Activated T-cell treated with anti-CD3 and anti-CD28 coated beads, Interleukin-2, amount 50 U/mL, for 24 hours (primary cell): Measurements from ENCODE around the gene TTC28.

Source experiments
- DNase-seq: peaks from one replicate; pipeline ENCODE4 v3.0.0-alpha.2; 2020
- H3K27ac Mint-ChIP-seq: 2 replicates; pipeline ENCODE4 v1.8.0; 2020; ENCODE audit warnings: mild to moderate bottlenecking, mixed read lengths
- H3K27me3 Mint-ChIP-seq: 2 replicates; pipeline ENCODE4 v1.8.0; 2020; ENCODE audit warnings: mixed read lengths
- H3K36me3 Mint-ChIP-seq: 2 replicates; pipeline ENCODE4 v1.8.0; 2020; ENCODE audit warnings: low read depth, mixed read lengths
- H3K4me1 Mint-ChIP-seq: 2 replicates; pipeline ENCODE4 v1.8.0; 2020; ENCODE audit warnings: low read depth, mixed read lengths
- H3K4me3 Mint-ChIP-seq: 2 replicates; pipeline ENCODE4 v1.8.0; 2020; ENCODE audit warnings: mild to moderate bottlenecking, moderate library complexity, mixed read lengths
- H3K9me3 Mint-ChIP-seq: 2 replicates; pipeline ENCODE4 v1.8.0; 2020; ENCODE audit warnings: mixed read lengths

TTC28 gene

GRCh38 chr22:27980424-27981148 lies 699.1 kb downstream of the TTC28 start:
- DNase-seq: no peak
- H3K36me3 Mint-ChIP-seq: no peaks in the 10 kb centered on the region
- H3K9me3 Mint-ChIP-seq: no peaks in the 10 kb centered on the region
- H3K27me3 Mint-ChIP-seq: no peaks in the 10 kb centered on the region
- H3K4me1 Mint-ChIP-seq: peaks cover 1% of the 10 kb centered on the region
- no peak overlapping the region for H3K27ac Mint-ChIP-seq
- no peak overlapping the region for H3K4me3 Mint-ChIP-seq

GRCh38 chr22:27978802-27979201 lies 700.8 kb downstream of the TTC28 start:
- H3K9me3 Mint-ChIP-seq: no peaks in the 10 kb centered on the region
- H3K4me1 Mint-ChIP-seq: peaks cover 1% of the 10 kb centered on the region

GRCh38 chr22:27978317-27978716 lies 701.3 kb downstream of the TTC28 start:
- H3K27ac Mint-ChIP-seq: no peak overlapping the region
- no peak overlapping the region for H3K4me3 Mint-ChIP-seq
- H3K9me3 Mint-ChIP-seq: no peaks in the 10 kb centered on the region

More at GRCh38 chr22:27978802-27979201, 700.8 kb downstream of the TTC28 start:
- Mint-ChIP-seq H3K36me3 (no peaks in the 10 kb centered on the region), H3K4me3 (no peak overlapping the region), H3K27ac (no peak overlapping the region), H3K27me3 (no peaks in the 10 kb centered on the region)
- no peak for DNase-seq

GRCh38 chr22:27976586-27976985 lies 703.1 kb downstream of the TTC28 start:
- no peak overlapping the region for H3K4me3 Mint-ChIP-seq
- peaks cover 1% of the 10 kb centered on the region for H3K4me1 Mint-ChIP-seq
- H3K9me3 Mint-ChIP-seq: no peaks in the 10 kb centered on the region
- H3K36me3 Mint-ChIP-seq: no peaks in the 10 kb centered on the region
- H3K27ac Mint-ChIP-seq: no peak overlapping the region
- DNase-seq: no peak
- H3K27me3 Mint-ChIP-seq: no peaks in the 10 kb centered on the region

More at GRCh38 chr22:27978317-27978716, 701.3 kb downstream of the TTC28 start:
- H3K36me3 Mint-ChIP-seq: no peaks in the 10 kb centered on the region
- no peak for DNase-seq
- H3K27me3 Mint-ChIP-seq: no peaks in the 10 kb centered on the region
- peaks cover 1% of the 10 kb centered on the region for H3K4me1 Mint-ChIP-seq

- Mint-ChIP-seq H3K27me3 (no peaks in the 10 kb centered on the region), H3K9me3 (no peaks in the 10 kb centered on the region), H3K36me3 (peaks cover 3% of the 10 kb centered on the region), H3K27ac (no peak overlapping the region), H3K4me3 (no peak overlapping the region), H3K4me1 (peaks cover 1% of the 10 kb centered on the region)
- no peak for DNase-seq
These were observed 704.1 kb downstream of the TTC28 start for GRCh38 chr22:27975381-27976013.

GRCh38 chr22:27973846-27974245 lies 705.8 kb downstream of the TTC28 start:
- no peak for DNase-seq
- H3K4me3 Mint-ChIP-seq: no peak overlapping the region
- no peaks in the 10 kb centered on the region for H3K9me3 Mint-ChIP-seq
- H3K36me3 Mint-ChIP-seq: peaks cover 16% of the 10 kb centered on the region
- no peaks in the 10 kb centered on the region for H3K27me3 Mint-ChIP-seq
- H3K27ac Mint-ChIP-seq: no peak overlapping the region
- peaks cover 2% of the 10 kb centered on the region for H3K4me1 Mint-ChIP-seq

DNA sequence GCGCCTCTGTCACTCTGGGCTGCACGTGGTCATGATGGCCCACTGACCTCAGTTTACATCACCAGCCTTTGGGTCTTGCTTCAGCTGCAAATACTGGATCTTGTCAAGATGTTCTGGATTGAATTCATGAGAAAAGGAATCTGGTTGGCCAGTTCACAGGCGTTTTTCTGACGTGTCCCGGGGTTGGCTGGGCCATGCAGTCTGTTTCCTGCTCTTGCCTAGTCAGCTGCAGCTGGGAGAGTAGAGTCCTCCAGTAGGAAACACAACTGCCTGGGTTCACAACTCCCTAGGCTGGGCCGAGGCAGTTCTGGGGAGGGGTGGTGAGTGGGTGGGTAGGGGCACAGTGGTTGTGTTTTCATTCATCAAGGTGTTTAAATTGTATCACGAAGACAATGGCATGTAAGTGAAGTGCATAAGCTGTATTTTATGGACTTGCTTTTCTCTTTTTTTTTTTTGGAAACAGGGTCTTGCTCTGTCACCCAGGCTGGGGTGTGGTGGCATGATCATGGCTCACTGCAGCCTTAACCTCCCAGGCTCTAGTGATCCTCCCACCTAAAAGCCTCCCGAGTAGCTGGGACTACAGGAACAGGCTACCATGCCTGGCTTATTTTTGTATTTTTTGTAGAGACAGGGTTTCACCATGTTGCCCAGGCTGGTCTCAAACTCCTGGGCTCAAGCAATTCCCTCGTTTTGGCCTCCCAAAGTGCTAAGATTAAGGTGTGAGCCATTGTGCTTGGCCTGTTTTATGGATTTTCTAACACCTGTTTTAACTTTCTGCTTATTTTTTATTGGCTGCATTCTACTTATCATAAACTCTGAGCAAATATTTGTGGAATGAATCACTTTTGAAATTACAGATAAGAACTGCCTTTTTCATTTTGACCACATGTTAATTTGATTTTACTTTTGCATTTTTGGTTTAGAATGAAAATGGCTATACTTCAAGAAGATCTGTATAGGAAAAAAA lies 706.6 kb downstream of the TTC28 start:
- peaks cover 16% of the 10 kb centered on the region for H3K36me3 Mint-ChIP-seq
- H3K4me1 Mint-ChIP-seq: peaks cover 2% of the 10 kb centered on the region
- no peak for DNase-seq
- no peak overlapping the region for H3K4me3 Mint-ChIP-seq
- H3K9me3 Mint-ChIP-seq: no peaks in the 10 kb centered on the region
- H3K27me3 Mint-ChIP-seq: no peaks in the 10 kb centered on the region
- no peak overlapping the region for H3K27ac Mint-ChIP-seq

GRCh38 chr22:27971926-27972325 lies 707.7 kb downstream of the TTC28 start:
- peaks cover 2% of the 10 kb centered on the region for H3K4me1 Mint-ChIP-seq
- no peak overlapping the region for H3K27ac Mint-ChIP-seq
- H3K9me3 Mint-ChIP-seq: no peaks in the 10 kb centered on the region
- no peak overlapping the region for H3K4me3 Mint-ChIP-seq
- H3K27me3 Mint-ChIP-seq: no peaks in the 10 kb centered on the region
- DNase-seq: no peak
- H3K36me3 Mint-ChIP-seq: peaks cover 16% of the 10 kb centered on the region

DNA sequence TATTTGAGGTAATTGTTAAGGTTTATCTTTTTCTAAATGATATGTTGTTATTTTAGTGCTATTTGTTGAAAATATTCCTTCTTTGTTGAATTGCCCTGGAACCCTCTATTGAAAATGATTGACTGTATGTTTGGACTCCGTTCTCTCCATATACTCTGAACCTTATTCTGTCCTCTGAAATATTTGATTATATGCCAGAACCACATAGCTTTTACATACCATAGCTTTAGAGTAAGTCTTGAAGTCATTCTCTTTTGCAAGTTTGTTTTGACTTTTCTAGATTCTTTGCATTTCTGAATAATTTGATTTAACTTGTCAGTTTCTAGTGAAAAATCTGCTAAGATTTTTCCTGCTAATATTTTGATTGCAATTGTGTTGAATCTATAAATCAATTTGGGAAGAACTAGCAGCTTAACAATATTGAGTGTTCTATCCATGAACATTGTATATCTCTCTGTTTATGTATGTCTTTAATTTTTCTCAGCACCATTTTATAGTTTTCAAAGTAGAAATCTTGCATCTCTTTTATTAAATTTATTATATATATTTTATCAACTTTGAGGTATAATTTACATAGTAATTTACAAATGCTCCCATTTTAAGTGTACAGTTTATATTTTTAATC lies 708.9 kb downstream of the TTC28 start:
- Mint-ChIP-seq H3K9me3 (no peaks in the 10 kb centered on the region), H3K27me3 (no peaks in the 10 kb centered on the region), H3K27ac (no peak overlapping the region), H3K4me1 (peaks cover 2% of the 10 kb centered on the region), H3K36me3 (peaks cover 16% of the 10 kb centered on the region), H3K4me3 (no peak overlapping the region)
- no peak for DNase-seq

DNA sequence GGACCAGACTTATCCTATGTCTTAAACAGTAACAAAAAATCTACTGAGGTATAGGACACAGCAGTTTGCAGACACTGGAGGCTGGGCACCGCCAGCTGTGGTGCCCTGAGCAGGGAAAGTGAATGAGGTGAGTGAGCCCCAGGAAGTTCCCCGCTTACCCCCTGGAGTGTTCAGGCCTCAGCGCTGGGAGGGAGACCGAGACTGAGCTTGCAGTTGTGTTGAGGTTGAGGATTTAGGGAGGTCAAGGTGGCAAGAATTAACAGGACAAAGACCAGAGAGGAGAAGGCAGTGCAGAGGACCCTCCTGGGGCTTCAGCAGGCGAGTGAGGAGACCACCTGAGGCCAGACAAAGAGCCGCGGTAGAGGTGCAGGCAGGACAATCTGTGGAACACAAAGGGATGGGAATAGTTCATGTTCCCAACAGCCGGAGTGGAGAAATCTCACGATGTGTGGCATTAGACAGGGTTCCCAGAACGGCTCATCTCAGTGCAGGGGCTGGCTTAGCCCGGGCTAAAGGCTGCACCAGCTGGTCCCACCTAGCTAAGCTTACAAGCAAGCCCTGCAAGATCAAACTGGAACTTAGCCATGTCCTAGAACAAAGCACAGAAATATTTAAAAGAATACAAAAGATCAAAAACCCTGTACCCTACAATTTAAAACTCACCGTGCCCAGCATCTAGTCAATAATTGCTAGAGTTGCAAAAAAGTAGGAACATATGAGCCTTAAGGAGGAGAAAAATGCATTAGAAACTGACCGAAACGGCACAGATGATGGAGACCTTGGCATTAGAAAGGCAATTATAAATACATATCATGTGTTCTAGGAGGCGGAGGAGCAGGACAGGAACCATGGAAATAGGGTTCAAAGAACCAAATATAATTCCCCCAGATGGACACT lies 713.2 kb downstream of the TTC28 start:
- Mint-ChIP-seq H3K27me3 (no peaks in the 10 kb centered on the region), H3K27ac (no peak overlapping the region), H3K36me3 (peaks cover 16% of the 10 kb centered on the region), H3K4me3 (no peak overlapping the region), H3K9me3 (no peaks in the 10 kb centered on the region), H3K4me1 (peaks cover 2% of the 10 kb centered on the region)
- no peak for DNase-seq

DNA sequence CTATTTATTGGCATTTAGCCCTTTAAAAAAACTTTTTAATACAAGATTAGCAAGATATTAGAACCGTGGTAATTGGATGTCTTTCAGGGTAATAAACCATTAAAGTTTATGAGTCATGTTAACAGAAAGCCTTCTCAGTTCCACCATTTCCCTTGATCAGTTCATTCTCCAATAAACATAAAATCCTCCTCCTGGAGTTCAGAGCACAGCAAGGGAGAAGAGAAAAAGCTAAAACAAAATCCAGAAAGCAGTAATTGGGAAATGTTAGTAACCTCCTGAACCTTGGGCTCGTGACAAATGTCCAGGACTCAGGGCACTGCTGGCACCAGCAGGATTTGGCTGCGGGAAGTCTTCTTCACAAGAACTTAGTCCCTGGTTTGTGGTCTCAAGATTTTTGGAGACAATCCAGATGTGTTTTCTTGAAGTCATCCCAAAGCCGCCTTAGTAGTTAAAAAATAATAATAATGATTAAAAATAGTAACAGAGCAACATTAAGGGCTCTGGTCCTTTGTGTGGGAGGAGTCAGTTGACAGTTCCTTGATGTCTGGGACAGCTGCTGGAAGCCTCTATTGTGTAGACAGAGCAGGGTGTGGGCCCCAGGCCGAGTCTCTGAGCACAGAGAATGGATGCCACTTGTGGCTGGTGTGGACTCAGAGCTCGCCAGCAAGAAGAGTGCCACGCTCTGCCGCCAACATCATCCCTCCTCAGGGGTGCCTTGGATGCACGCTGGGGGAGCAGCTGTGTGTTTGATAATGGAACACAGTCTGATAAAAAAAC lies 717.2 kb downstream of the TTC28 start:
- no peak overlapping the region for H3K27ac Mint-ChIP-seq

DNA sequence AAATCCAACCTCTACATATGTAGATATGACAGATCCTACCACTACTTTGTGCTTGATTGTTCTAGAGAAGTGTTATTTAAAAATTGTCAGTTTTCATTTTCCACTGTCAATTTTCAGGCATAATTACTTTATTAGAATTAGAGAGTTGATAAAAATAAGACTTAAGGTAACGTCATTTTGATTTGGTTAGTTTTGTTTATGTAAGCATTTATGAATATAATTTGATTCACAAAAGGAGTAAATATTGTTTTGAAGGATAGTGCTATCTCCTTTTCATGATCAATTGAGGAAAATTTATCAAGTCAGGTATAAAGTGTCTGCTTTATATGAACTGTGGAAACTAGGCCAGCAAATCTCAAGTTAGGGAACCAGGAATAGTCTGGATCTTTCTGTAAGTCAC lies 718.0 kb downstream of the TTC28 start:
- Mint-ChIP-seq H3K36me3 (no peaks in the 10 kb centered on the region), H3K4me3 (no peak overlapping the region), H3K27me3 (no peaks in the 10 kb centered on the region), H3K4me1 (no peaks in the 10 kb centered on the region), H3K9me3 (no peaks in the 10 kb centered on the region), H3K27ac (no peak overlapping the region)
- DNase-seq: no peak

More for the DNA sequence above, 717.2 kb downstream of the TTC28 start:
- H3K4me1 Mint-ChIP-seq: no peaks in the 10 kb centered on the region
- no peak for DNase-seq
- H3K4me3 Mint-ChIP-seq: no peak overlapping the region
- H3K36me3 Mint-ChIP-seq: no peaks in the 10 kb centered on the region
- no peaks in the 10 kb centered on the region for H3K27me3 Mint-ChIP-seq
- no peaks in the 10 kb centered on the region for H3K9me3 Mint-ChIP-seq

GRCh38 chr22:27961182-27961581 lies 718.5 kb downstream of the TTC28 start:
- H3K4me3 Mint-ChIP-seq: no peak overlapping the region
- DNase-seq: no peak
- H3K27ac Mint-ChIP-seq: no peak overlapping the region
- H3K9me3 Mint-ChIP-seq: no peaks in the 10 kb centered on the region
- no peaks in the 10 kb centered on the region for H3K36me3 Mint-ChIP-seq
- H3K4me1 Mint-ChIP-seq: no peaks in the 10 kb centered on the region
- H3K27me3 Mint-ChIP-seq: no peaks in the 10 kb centered on the region
